Astrocyte (in vitro differentiated cells and primary cell): ENCODE data around the gene POLE. TPM values are rescaled to one million over a fixed set of nuclear protein-coding genes. Genes with fewer than 3 reads are reported as not detected.

Experiments used
- DNase-seq: peaks from one replicate; pipeline ENCODE4 v3.0.0-alpha.2; 2010; ENCODE audit warnings: low read depth
- FAIRE-seq: peaks from 2 replicates; lab custom pipeline; 2011; peaks lifted over from hg19 to GRCh38; lab: Jason Lieb, UNC
- H2AFZ ChIP-seq: 2 replicates; pipeline ENCODE4 v1.6.0; 2012; ENCODE audit warnings: low read depth, low read length, inconsistent platforms
- H3K27ac ChIP-seq: 2 replicates; pipeline ENCODE4 v1.5.1; 2011; ENCODE audit warnings: low read depth, low read length, inconsistent platforms
- H3K27me3 ChIP-seq: 2 replicates; pipeline ENCODE4 v1.6.0; 2011; ENCODE audit warnings: low read length, inconsistent platforms; ENCODE audit not compliant: insufficient read depth
- H3K36me3 ChIP-seq: 2 replicates; pipeline ENCODE4 v1.5.1; 2011; ENCODE audit warnings: low read length, inconsistent platforms; ENCODE audit not compliant: insufficient read depth
- H3K4me1 ChIP-seq: 2 replicates; pipeline ENCODE4 v1.5.1; 2011; ENCODE audit warnings: low read length, inconsistent platforms; ENCODE audit not compliant: insufficient read depth
- H3K4me2 ChIP-seq: 2 replicates; pipeline ENCODE4 v1.6.0; 2012; ENCODE audit warnings: low read length, inconsistent platforms
- H3K4me3 ChIP-seq: 2 replicates; pipeline ENCODE4 v1.5.1; 2011; ENCODE audit warnings: low read depth, mild to moderate bottlenecking, low read length, inconsistent platforms; ENCODE audit not compliant: insufficient read depth
- H3K79me2 ChIP-seq: 2 replicates; pipeline ENCODE4 v1.6.0; 2012; ENCODE audit warnings: mild to moderate bottlenecking, low read length, inconsistent platforms; ENCODE audit not compliant: insufficient read depth
- H3K9ac ChIP-seq: 2 replicates; pipeline ENCODE4 v1.6.0; 2012; ENCODE audit warnings: mild to moderate bottlenecking, low read length, inconsistent platforms
- H3K9me3 ChIP-seq: 2 replicates; pipeline ENCODE4 v1.5.1; 2012; ENCODE audit warnings: low read depth, mild to moderate bottlenecking, low read length, inconsistent platforms; ENCODE audit not compliant: insufficient read depth
- H4K20me1 ChIP-seq: 2 replicates; pipeline ENCODE4 v1.6.0; 2012; ENCODE audit warnings: low read length, inconsistent platforms; ENCODE audit not compliant: insufficient read depth
- H3K27ac Mint-ChIP-seq: one replicate; pipeline ENCODE4 v1.8.0; 2021; ENCODE audit warnings: mild to moderate bottlenecking, mixed read lengths; ENCODE audit not compliant: unreplicated experiment
- H3K27me3 Mint-ChIP-seq: one replicate; pipeline ENCODE4 v1.8.0; 2021; ENCODE audit warnings: low read depth, mixed read lengths; ENCODE audit not compliant: unreplicated experiment
- H3K36me3 Mint-ChIP-seq: one replicate; pipeline ENCODE4 v1.8.0; 2021; ENCODE audit warnings: low read depth, mixed read lengths; ENCODE audit not compliant: unreplicated experiment
- H3K4me1 Mint-ChIP-seq: one replicate; pipeline ENCODE4 v1.8.0; 2021; ENCODE audit warnings: low read depth, mixed read lengths; ENCODE audit not compliant: unreplicated experiment
- H3K4me3 Mint-ChIP-seq: one replicate; pipeline ENCODE4 v1.8.0; 2021; ENCODE audit warnings: mild to moderate bottlenecking, moderate library complexity, mixed read lengths; ENCODE audit not compliant: unreplicated experiment
- H3K9me3 Mint-ChIP-seq: one replicate; pipeline ENCODE4 v1.8.0; 2021; ENCODE audit warnings: mild to moderate bottlenecking, mixed read lengths; ENCODE audit not compliant: unreplicated experiment
- EZH2 ChIP-seq: IDR thresholded peaks from 2 replicates; pipeline ENCODE4 v1.6.1; 2012; ENCODE audit warnings: mild to moderate bottlenecking, low read length, inconsistent platforms; ENCODE audit not compliant: insufficient read depth
- total RNA-seq: library from RNA; stranded (reverse); gene quantifications from 2 replicates; pipeline ENCODE4 v1.2.1, GENCODE V29; 2021
- TF ChIP-seq, protein P1 (sequence below): IDR thresholded peaks from 2 replicates; pipeline ENCODE4 v1.5.1; 2011; ENCODE audit warnings: low read depth, mild to moderate bottlenecking, inconsistent platforms, low read length, moderate library complexity; ENCODE audit not compliant: insufficient read depth

The POLE gene
- total RNA-seq, 1 donor from 2014 or later = 15.4 TPM

DNA sequence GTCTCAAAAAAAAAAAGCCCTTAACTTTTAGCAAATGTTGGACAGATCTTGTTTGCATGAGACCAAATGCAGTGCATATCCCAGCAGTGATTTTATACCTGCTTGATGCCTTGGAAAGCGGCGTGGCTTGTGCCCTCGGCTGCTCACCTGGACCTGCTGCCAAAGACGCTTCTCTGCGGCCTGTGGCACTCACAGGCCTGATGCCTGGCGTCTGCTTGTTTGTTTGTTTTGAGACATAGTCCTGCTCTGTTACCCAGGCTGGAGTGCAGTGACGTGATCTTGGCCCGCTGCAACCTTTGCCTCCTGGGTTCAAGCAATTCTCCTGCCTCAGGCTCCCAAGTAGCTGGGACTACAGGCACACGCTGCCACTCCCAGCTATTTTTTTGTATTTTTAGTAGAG lies 28.7 kb upstream of the POLE start:
- Mint-ChIP-seq H3K27me3 (no peaks in the 10 kb centered on the region), H3K36me3 (peaks cover 7% of the 10 kb centered on the region), H3K27ac (no peak overlapping the region), H3K4me3 (no peak overlapping the region), H3K4me1 (peaks cover 1% of the 10 kb centered on the region), H3K9me3 (no peaks in the 10 kb centered on the region)
- TF ChIP-seq, protein P1, sequence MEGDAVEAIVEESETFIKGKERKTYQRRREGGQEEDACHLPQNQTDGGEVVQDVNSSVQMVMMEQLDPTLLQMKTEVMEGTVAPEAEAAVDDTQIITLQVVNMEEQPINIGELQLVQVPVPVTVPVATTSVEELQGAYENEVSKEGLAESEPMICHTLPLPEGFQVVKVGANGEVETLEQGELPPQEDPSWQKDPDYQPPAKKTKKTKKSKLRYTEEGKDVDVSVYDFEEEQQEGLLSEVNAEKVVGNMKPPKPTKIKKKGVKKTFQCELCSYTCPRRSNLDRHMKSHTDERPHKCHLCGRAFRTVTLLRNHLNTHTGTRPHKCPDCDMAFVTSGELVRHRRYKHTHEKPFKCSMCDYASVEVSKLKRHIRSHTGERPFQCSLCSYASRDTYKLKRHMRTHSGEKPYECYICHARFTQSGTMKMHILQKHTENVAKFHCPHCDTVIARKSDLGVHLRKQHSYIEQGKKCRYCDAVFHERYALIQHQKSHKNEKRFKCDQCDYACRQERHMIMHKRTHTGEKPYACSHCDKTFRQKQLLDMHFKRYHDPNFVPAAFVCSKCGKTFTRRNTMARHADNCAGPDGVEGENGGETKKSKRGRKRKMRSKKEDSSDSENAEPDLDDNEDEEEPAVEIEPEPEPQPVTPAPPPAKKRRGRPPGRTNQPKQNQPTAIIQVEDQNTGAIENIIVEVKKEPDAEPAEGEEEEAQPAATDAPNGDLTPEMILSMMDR = no peak
- TF ChIP-seq EZH2 = no peak
- H3K9ac ChIP-seq = no peak overlapping the region
- H2AFZ ChIP-seq = no peak overlapping the region
- H3K9me3 ChIP-seq = no peaks in the 10 kb centered on the region
- H3K36me3 ChIP-seq = peaks cover 18% of the 10 kb centered on the region
- FAIRE-seq (no peak), DNase-seq (no peak)
- no peak overlapping the region for H3K4me2 ChIP-seq
- peaks cover 76% of the 10 kb centered on the region for H4K20me1 ChIP-seq
- H3K79me2 ChIP-seq = peaks cover 53% of the 10 kb centered on the region
- H3K4me1 ChIP-seq = peaks cover 7% of the 10 kb centered on the region
- H3K27ac ChIP-seq = no peak overlapping the region
- no peak overlapping the region for H3K4me3 ChIP-seq
- no peaks in the 10 kb centered on the region for H3K27me3 ChIP-seq

DNA sequence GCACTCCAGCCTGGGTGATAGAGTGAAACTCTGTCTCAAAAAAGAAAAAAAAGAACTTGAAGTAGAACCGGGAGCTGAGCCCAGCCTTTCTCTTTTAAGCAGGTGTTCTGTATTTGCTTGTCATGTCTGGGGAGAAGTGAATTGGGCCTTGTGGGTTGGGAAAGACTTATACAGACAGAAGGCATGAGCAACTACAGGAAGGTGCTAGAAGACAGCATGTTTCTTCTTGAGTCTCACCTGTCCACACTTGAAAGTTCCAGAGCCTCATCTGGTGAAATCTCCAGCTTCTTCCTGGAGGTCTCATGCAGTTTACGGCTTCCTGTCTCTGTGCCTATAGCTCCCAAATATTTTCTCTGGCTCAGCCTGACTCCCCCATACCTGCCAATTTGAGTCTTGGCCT lies 26.0 kb upstream of the POLE start:
- Histone ChIP-seq H3K27me3 (no peaks in the 10 kb centered on the region), H3K36me3 (peaks cover 6% of the 10 kb centered on the region), H3K9ac (no peak overlapping the region), H3K9me3 (no peaks in the 10 kb centered on the region), H4K20me1 (peaks cover 55% of the 10 kb centered on the region), H2AFZ (no peak overlapping the region), H3K79me2 (peaks cover 55% of the 10 kb centered on the region), H3K4me1 (peaks cover 7% of the 10 kb centered on the region), H3K4me3 (no peak overlapping the region), H3K27ac (no peak overlapping the region), H3K4me2 (no peak overlapping the region)
- FAIRE-seq (no peak), DNase-seq (no peak)
- Mint-ChIP-seq H3K4me3 (peak overlapping the region; percentile 62), H3K36me3 (peaks cover 4% of the 10 kb centered on the region), H3K9me3 (no peaks in the 10 kb centered on the region), H3K4me1 (peaks cover 1% of the 10 kb centered on the region), H3K27me3 (no peaks in the 10 kb centered on the region), H3K27ac (no peak overlapping the region)
- no peak for TF ChIP-seq EZH2
- TF ChIP-seq, protein P1 = no peak

DNA sequence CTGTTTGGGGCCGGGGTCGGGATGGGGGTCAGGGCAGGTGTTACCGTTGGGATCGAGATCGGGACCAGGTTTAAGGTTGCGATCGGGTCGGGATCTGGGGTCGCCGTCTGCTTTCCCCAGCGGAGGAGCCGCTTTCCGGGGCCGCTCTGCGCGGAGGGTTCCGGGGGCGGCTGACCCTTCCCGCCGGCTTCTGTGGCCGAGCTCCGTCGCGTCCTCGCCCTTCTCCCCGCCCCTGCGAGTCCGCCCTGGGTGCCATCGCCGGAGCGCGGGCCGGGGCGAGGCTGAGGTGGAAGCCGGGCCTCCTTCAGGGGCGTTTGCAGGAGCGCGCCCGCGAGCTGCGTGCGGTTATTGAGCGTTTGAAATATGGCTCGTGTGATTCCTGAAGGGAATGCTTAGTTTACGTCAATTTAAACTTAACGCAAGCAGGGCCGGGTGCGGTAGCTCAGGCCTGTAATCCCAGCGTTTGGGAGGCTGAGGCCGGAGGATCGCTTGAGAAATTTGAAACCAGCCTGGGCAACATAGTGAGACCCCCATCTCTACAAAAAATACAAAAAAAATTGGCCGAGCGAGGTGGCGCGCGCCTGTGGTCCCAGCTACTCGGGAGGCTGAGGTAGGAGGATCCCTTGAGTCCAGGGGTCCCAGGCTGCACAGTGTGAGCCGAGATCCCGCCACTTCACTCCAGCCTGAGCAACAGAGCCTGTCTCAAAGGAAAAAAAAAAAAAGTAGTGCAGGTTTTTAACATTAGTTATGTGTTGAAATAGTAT lies 24.1 kb upstream of the POLE start:
- H3K9me3 Mint-ChIP-seq = no peaks in the 10 kb centered on the region
- H3K27ac ChIP-seq = peak overlapping the region; percentile 52

More for the DNA sequence above, 24.1 kb upstream of the POLE start:
- Histone ChIP-seq H3K4me2 (peak overlapping the region; percentile 92), H3K9me3 (no peaks in the 10 kb centered on the region), H3K79me2 (peaks cover 49% of the 10 kb centered on the region), H3K27me3 (no peaks in the 10 kb centered on the region), H2AFZ (peak overlapping the region; percentile 74), H3K4me3 (peak overlapping the region; percentile 98), H3K4me1 (peaks cover 7% of the 10 kb centered on the region), H3K36me3 (peaks cover 6% of the 10 kb centered on the region), H4K20me1 (peaks cover 44% of the 10 kb centered on the region), H3K9ac (peak overlapping the region; percentile 87)
- FAIRE-seq (no peak), DNase-seq (no peak)
- Mint-ChIP-seq H3K27me3 (no peaks in the 10 kb centered on the region), H3K4me3 (peak overlapping the region; percentile 90), H3K36me3 (peaks cover 4% of the 10 kb centered on the region), H3K4me1 (peaks cover 1% of the 10 kb centered on the region), H3K27ac (peak overlapping the region; percentile 66)
- no peak for TF ChIP-seq EZH2
- TF ChIP-seq, protein P1 = no peak
